ENCODE measurements around the gene SLC7A11.

The SLC7A11 gene

GRCh38 chr4:138196153-138196552 lies 46.0 kb downstream of the SLC7A11 start:
- H3K9me3 ChIP-seq (ENCODE audit: control insufficient read depth in 1 of 2, low read length in 2 of 2): no peaks in the 10 kb centered on the region
- H3K9ac ChIP-seq (ENCODE audit: low read depth in 1 of 2, low read length in 2 of 2): no peak overlapping the region
- no peaks in the 10 kb centered on the region for H3K36me3 ChIP-seq (ENCODE audit: control insufficient read depth in 1 of 2, insufficient read depth in 2 of 2, low read length in 2 of 2)
- peaks cover 0 to 7% of the 10 kb centered on the region in 2 donors for H3K4me1 ChIP-seq (ENCODE audit: control insufficient read depth in 1 of 2, insufficient read depth in 2 of 2, low read length in 2 of 2)
- no peaks in the 10 kb centered on the region for H3K27me3 ChIP-seq (ENCODE audit: control insufficient read depth in 1 of 2, insufficient read depth in 2 of 2, low read length in 2 of 2)
- H3K27ac ChIP-seq (ENCODE audit: low read depth, low read length): no peak overlapping the region
- no peak overlapping the region for H3K4me3 ChIP-seq (ENCODE audit: low read depth in 1 of 2, low read length in 2 of 2)

GRCh38 chr4:138193963-138194362 lies 48.2 kb downstream of the SLC7A11 start:
- Histone ChIP-seq H3K4me3 (ENCODE audit: low read depth in 1 of 2, low read length in 2 of 2) (no peak overlapping the region), H3K4me1 (ENCODE audit: control insufficient read depth in 1 of 2, insufficient read depth in 2 of 2, low read length in 2 of 2) (no peaks in the 10 kb centered on the region), H3K27me3 (ENCODE audit: control insufficient read depth in 1 of 2, insufficient read depth in 2 of 2, low read length in 2 of 2) (no peaks in the 10 kb centered on the region), H3K9ac (ENCODE audit: low read depth in 1 of 2, low read length in 2 of 2) (no peak overlapping the region), H3K36me3 (ENCODE audit: control insufficient read depth in 1 of 2, insufficient read depth in 2 of 2, low read length in 2 of 2) (no peaks in the 10 kb centered on the region), H3K9me3 (ENCODE audit: control insufficient read depth in 1 of 2, low read length in 2 of 2) (no peaks in the 10 kb centered on the region), H3K27ac (ENCODE audit: low read depth, low read length) (no peak overlapping the region)

- Histone ChIP-seq H3K9ac (ENCODE audit: low read depth in 1 of 2, low read length in 2 of 2) (no peak overlapping the region), H3K4me3 (ENCODE audit: low read depth in 1 of 2, low read length in 2 of 2) (no peak overlapping the region), H3K4me1 (ENCODE audit: control insufficient read depth in 1 of 2, insufficient read depth in 2 of 2, low read length in 2 of 2) (no peaks in the 10 kb centered on the region), H3K9me3 (ENCODE audit: control insufficient read depth in 1 of 2, low read length in 2 of 2) (no peaks in the 10 kb centered on the region), H3K27ac (ENCODE audit: low read depth, low read length) (no peak overlapping the region), H3K27me3 (ENCODE audit: control insufficient read depth in 1 of 2, insufficient read depth in 2 of 2, low read length in 2 of 2) (no peaks in the 10 kb centered on the region), H3K36me3 (ENCODE audit: control insufficient read depth in 1 of 2, insufficient read depth in 2 of 2, low read length in 2 of 2) (no peaks in the 10 kb centered on the region)
Measured at GRCh38 chr4:138192113-138192512, 50.0 kb downstream of the SLC7A11 start.

GRCh38 chr4:138190452-138190858 lies 51.7 kb downstream of the SLC7A11 start:
- Histone ChIP-seq H3K27me3 (ENCODE audit: control insufficient read depth in 1 of 2, insufficient read depth in 2 of 2, low read length in 2 of 2) (no peaks in the 10 kb centered on the region), H3K4me1 (ENCODE audit: control insufficient read depth in 1 of 2, insufficient read depth in 2 of 2, low read length in 2 of 2) (no peaks in the 10 kb centered on the region), H3K36me3 (ENCODE audit: control insufficient read depth in 1 of 2, insufficient read depth in 2 of 2, low read length in 2 of 2) (no peaks in the 10 kb centered on the region), H3K9me3 (ENCODE audit: control insufficient read depth in 1 of 2, low read length in 2 of 2) (no peaks in the 10 kb centered on the region), H3K4me3 (ENCODE audit: low read depth in 1 of 2, low read length in 2 of 2) (no peak overlapping the region), H3K9ac (ENCODE audit: low read depth in 1 of 2, low read length in 2 of 2) (no peak overlapping the region), H3K27ac (ENCODE audit: low read depth, low read length) (no peak overlapping the region)

- Histone ChIP-seq H3K27ac (ENCODE audit: low read depth, low read length) (no peak overlapping the region), H3K9me3 (ENCODE audit: control insufficient read depth in 1 of 2, low read length in 2 of 2) (no peaks in the 10 kb centered on the region), H3K27me3 (ENCODE audit: control insufficient read depth in 1 of 2, insufficient read depth in 2 of 2, low read length in 2 of 2) (no peaks in the 10 kb centered on the region), H3K4me1 (ENCODE audit: control insufficient read depth in 1 of 2, insufficient read depth in 2 of 2, low read length in 2 of 2) (no peaks in the 10 kb centered on the region), H3K36me3 (ENCODE audit: control insufficient read depth in 1 of 2, insufficient read depth in 2 of 2, low read length in 2 of 2) (no peaks in the 10 kb centered on the region), H3K4me3 (ENCODE audit: low read depth in 1 of 2, low read length in 2 of 2) (no peak overlapping the region), H3K9ac (ENCODE audit: low read depth in 1 of 2, low read length in 2 of 2) (no peak overlapping the region)
Measured at GRCh38 chr4:138189206-138189605, 52.9 kb downstream of the SLC7A11 start.

GRCh38 chr4:138188406-138189084 lies 53.6 kb downstream of the SLC7A11 start:
- Histone ChIP-seq H3K27ac (ENCODE audit: low read depth, low read length) (no peak overlapping the region), H3K9me3 (ENCODE audit: control insufficient read depth in 1 of 2, low read length in 2 of 2) (no peaks in the 10 kb centered on the region), H3K9ac (ENCODE audit: low read depth in 1 of 2, low read length in 2 of 2) (no peak overlapping the region), H3K36me3 (ENCODE audit: control insufficient read depth in 1 of 2, insufficient read depth in 2 of 2, low read length in 2 of 2) (no peaks in the 10 kb centered on the region), H3K27me3 (ENCODE audit: control insufficient read depth in 1 of 2, insufficient read depth in 2 of 2, low read length in 2 of 2) (no peaks in the 10 kb centered on the region), H3K4me1 (ENCODE audit: control insufficient read depth in 1 of 2, insufficient read depth in 2 of 2, low read length in 2 of 2) (no peaks in the 10 kb centered on the region), H3K4me3 (ENCODE audit: low read depth in 1 of 2, low read length in 2 of 2) (no peak overlapping the region)

- Histone ChIP-seq H3K36me3 (ENCODE audit: control insufficient read depth in 1 of 2, insufficient read depth in 2 of 2, low read length in 2 of 2) (no peaks in the 10 kb centered on the region), H3K9me3 (ENCODE audit: control insufficient read depth in 1 of 2, low read length in 2 of 2) (no peaks in the 10 kb centered on the region), H3K4me3 (ENCODE audit: low read depth in 1 of 2, low read length in 2 of 2) (no peak overlapping the region), H3K27ac (ENCODE audit: low read depth, low read length) (no peak overlapping the region), H3K27me3 (ENCODE audit: control insufficient read depth in 1 of 2, insufficient read depth in 2 of 2, low read length in 2 of 2) (no peaks in the 10 kb centered on the region), H3K9ac (ENCODE audit: low read depth in 1 of 2, low read length in 2 of 2) (no peak overlapping the region), H3K4me1 (ENCODE audit: control insufficient read depth in 1 of 2, insufficient read depth in 2 of 2, low read length in 2 of 2) (no peaks in the 10 kb centered on the region)
Measured at GRCh38 chr4:138185859-138186645, 56.1 kb downstream of the SLC7A11 start.

GRCh38 chr4:138184886-138185285 lies 57.3 kb downstream of the SLC7A11 start:
- Histone ChIP-seq H3K9ac (ENCODE audit: low read depth in 1 of 2, low read length in 2 of 2) (no peak overlapping the region), H3K27ac (ENCODE audit: low read depth, low read length) (no peak overlapping the region), H3K9me3 (ENCODE audit: control insufficient read depth in 1 of 2, low read length in 2 of 2) (no peaks in the 10 kb centered on the region), H3K4me3 (ENCODE audit: low read depth in 1 of 2, low read length in 2 of 2) (no peak overlapping the region), H3K27me3 (ENCODE audit: control insufficient read depth in 1 of 2, insufficient read depth in 2 of 2, low read length in 2 of 2) (no peaks in the 10 kb centered on the region), H3K4me1 (ENCODE audit: control insufficient read depth in 1 of 2, insufficient read depth in 2 of 2, low read length in 2 of 2) (no peaks in the 10 kb centered on the region), H3K36me3 (ENCODE audit: control insufficient read depth in 1 of 2, insufficient read depth in 2 of 2, low read length in 2 of 2) (no peaks in the 10 kb centered on the region)

GRCh38 chr4:138182838-138183426 lies 59.2 kb downstream of the SLC7A11 start:
- no peaks in the 10 kb centered on the region for H3K36me3 ChIP-seq (ENCODE audit: control insufficient read depth in 1 of 2, insufficient read depth in 2 of 2, low read length in 2 of 2)
- H3K27me3 ChIP-seq (ENCODE audit: control insufficient read depth in 1 of 2, insufficient read depth in 2 of 2, low read length in 2 of 2): no peaks in the 10 kb centered on the region
- no peaks in the 10 kb centered on the region for H3K9me3 ChIP-seq (ENCODE audit: control insufficient read depth in 1 of 2, low read length in 2 of 2)
- no peaks in the 10 kb centered on the region for H3K4me1 ChIP-seq (ENCODE audit: control insufficient read depth in 1 of 2, insufficient read depth in 2 of 2, low read length in 2 of 2)
- no peak overlapping the region for H3K9ac ChIP-seq (ENCODE audit: low read depth in 1 of 2, low read length in 2 of 2)
- H3K27ac ChIP-seq (ENCODE audit: low read depth, low read length): no peak overlapping the region
- no peak overlapping the region for H3K4me3 ChIP-seq (ENCODE audit: low read depth in 1 of 2, low read length in 2 of 2)

GRCh38 chr4:138181287-138181686 lies 60.9 kb downstream of the SLC7A11 start:
- no peak overlapping the region for H3K4me3 ChIP-seq (ENCODE audit: low read depth in 1 of 2, low read length in 2 of 2)
- H3K9me3 ChIP-seq (ENCODE audit: control insufficient read depth in 1 of 2, low read length in 2 of 2): no peaks in the 10 kb centered on the region
- H3K9ac ChIP-seq (ENCODE audit: low read depth in 1 of 2, low read length in 2 of 2): no peak overlapping the region
- H3K27me3 ChIP-seq (ENCODE audit: control insufficient read depth in 1 of 2, insufficient read depth in 2 of 2, low read length in 2 of 2): no peaks in the 10 kb centered on the region
- H3K36me3 ChIP-seq (ENCODE audit: control insufficient read depth in 1 of 2, insufficient read depth in 2 of 2, low read length in 2 of 2): no peaks in the 10 kb centered on the region
- H3K27ac ChIP-seq (ENCODE audit: low read depth, low read length): no peak overlapping the region
- no peaks in the 10 kb centered on the region for H3K4me1 ChIP-seq (ENCODE audit: control insufficient read depth in 1 of 2, insufficient read depth in 2 of 2, low read length in 2 of 2)
